ENCODE measurements around the gene TSSC4.

Gene TSSC4

DNA sequence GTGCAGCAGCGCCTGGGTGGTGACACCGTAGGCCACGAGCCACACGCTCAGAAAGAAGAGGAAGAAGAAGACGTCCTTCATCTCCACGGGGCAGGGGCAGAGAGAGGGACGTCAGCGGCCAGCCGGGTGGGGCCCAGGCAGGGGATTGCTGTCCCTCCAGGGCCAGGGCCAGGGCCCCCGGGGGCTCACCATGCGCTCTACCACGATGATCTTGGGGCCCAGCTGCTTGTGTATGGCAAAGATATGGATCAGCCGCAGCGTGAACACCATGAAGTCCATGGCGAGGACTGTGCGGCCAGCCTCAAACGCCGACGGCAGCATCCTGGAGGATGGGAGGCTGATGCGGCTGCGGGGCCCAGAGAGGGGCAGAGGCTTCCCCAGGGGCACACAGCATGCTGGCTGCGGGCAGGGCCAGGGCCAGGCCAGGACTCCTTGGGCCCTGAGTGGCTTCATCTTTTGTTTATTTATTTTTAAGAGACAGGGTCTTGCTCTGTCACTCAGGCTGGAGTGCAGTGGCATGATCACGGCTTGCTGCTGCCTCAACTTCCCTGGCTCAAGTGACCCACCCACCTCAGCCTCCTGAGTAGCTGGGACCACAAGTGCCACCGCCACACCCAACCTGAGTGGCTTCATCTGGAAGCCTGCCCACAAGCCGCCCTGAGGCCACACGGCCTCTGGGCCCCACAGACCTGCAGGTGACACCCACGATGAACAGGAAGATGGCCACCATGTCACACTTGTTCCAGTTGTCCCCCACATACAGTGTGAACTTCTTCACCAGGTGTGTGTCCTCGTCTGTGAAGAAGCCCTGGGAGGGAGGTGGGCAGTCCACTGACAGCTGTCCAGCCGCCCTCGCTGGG lies 11.1 kb downstream of the TSSC4 start:
- no peak overlapping the region for H3K4me2 ChIP-seq (ENCODE audit: low read length)
- no peak overlapping the region for H2AFZ ChIP-seq
- no peak overlapping the region for H3K9ac ChIP-seq
- no peak overlapping the region for H3K4me3 ChIP-seq (ENCODE audit: low read depth, low read length)
- H3K36me3 ChIP-seq (ENCODE audit: control insufficient read depth, insufficient read depth, low read length), result no peaks in the 10 kb centered on the region
- H3K27me3 ChIP-seq (ENCODE audit: control insufficient read depth, insufficient read depth, low read length), result no peaks in the 10 kb centered on the region
- no peaks in the 10 kb centered on the region for H3K4me1 ChIP-seq
- TF ChIP-seq, protein P1, sequence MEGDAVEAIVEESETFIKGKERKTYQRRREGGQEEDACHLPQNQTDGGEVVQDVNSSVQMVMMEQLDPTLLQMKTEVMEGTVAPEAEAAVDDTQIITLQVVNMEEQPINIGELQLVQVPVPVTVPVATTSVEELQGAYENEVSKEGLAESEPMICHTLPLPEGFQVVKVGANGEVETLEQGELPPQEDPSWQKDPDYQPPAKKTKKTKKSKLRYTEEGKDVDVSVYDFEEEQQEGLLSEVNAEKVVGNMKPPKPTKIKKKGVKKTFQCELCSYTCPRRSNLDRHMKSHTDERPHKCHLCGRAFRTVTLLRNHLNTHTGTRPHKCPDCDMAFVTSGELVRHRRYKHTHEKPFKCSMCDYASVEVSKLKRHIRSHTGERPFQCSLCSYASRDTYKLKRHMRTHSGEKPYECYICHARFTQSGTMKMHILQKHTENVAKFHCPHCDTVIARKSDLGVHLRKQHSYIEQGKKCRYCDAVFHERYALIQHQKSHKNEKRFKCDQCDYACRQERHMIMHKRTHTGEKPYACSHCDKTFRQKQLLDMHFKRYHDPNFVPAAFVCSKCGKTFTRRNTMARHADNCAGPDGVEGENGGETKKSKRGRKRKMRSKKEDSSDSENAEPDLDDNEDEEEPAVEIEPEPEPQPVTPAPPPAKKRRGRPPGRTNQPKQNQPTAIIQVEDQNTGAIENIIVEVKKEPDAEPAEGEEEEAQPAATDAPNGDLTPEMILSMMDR (IDR thresholded peaks at IDR 0.05), result no peak
- no peaks in the 10 kb centered on the region for H3K9me3 ChIP-seq (ENCODE audit: control insufficient read depth, low read length)
- no peaks in the 10 kb centered on the region for H3K79me2 ChIP-seq
- no peak overlapping the region for H3K27ac ChIP-seq

GRCh38 chr11:2412323-2412722 lies 11.8 kb downstream of the TSSC4 start:
- H3K4me2 ChIP-seq (ENCODE audit: low read length), result no peak overlapping the region
- TF ChIP-seq, protein P1 (IDR thresholded peaks at IDR 0.05), result no peak
- H3K4me1 ChIP-seq, result no peaks in the 10 kb centered on the region
- no peak overlapping the region for H3K9ac ChIP-seq
- H3K36me3 ChIP-seq (ENCODE audit: control insufficient read depth, insufficient read depth, low read length), result no peaks in the 10 kb centered on the region
- no peak overlapping the region for H2AFZ ChIP-seq
- H3K27ac ChIP-seq, result no peak overlapping the region
- no peak overlapping the region for H3K4me3 ChIP-seq (ENCODE audit: low read depth, low read length)
- no peaks in the 10 kb centered on the region for H3K9me3 ChIP-seq (ENCODE audit: control insufficient read depth, low read length)
- H3K79me2 ChIP-seq, result no peaks in the 10 kb centered on the region
- no peaks in the 10 kb centered on the region for H3K27me3 ChIP-seq (ENCODE audit: control insufficient read depth, insufficient read depth, low read length)

DNA sequence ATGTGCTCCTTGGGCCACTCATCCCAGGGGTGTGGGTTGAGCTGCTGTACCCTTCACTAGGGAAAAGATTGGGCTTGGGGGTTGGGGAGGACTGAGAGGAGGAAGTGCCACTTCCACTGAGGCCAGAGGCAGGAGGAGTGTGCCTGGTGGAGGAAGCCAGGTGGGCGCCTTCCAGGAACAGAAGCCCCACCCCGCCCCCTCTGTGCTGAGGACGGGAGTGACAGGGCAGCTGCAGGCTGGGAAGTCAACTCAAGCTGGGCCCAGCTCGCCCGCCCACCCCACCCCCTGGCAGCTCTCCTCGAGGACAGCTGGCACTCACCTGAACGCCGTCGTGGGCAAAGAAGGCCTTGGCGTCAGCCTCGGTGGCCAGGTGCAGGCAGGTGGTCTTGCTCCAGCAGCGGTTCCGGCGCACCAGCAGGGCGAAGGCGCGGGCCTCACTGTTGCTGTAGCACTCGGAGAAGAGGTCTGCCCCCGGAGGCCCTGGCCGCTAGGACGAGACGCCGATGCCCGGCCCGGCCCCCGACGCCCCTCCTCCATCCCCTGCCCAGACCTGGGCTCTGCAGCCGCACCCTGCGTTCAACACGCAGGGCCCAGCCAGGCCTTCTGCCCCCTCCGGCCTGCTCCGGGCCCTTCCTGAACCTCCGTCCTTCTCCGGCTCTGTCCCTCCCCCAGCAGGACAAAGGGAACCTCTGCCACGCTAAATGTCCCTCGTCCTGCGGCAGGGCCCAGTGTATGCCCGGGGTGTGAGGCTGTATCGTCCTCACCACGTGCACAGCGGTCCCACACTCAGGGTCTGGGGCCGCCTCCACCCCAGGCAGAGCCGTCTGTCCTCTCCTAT lies 13.4 kb downstream of the TSSC4 start:
- no peak overlapping the region for H3K27ac ChIP-seq
- no peak overlapping the region for H3K4me2 ChIP-seq (ENCODE audit: low read length)
- no peak overlapping the region for H2AFZ ChIP-seq
- H3K4me1 ChIP-seq, result no peaks in the 10 kb centered on the region
- no peaks in the 10 kb centered on the region for H3K79me2 ChIP-seq
- TF ChIP-seq, protein P1 (IDR thresholded peaks at IDR 0.05), result no peak
- H3K36me3 ChIP-seq (ENCODE audit: control insufficient read depth, insufficient read depth, low read length), result no peaks in the 10 kb centered on the region
- H3K9me3 ChIP-seq (ENCODE audit: control insufficient read depth, low read length), result no peaks in the 10 kb centered on the region
- no peak overlapping the region for H3K9ac ChIP-seq
- no peak overlapping the region for H3K4me3 ChIP-seq (ENCODE audit: low read depth, low read length)
- H3K27me3 ChIP-seq (ENCODE audit: control insufficient read depth, insufficient read depth, low read length), result no peaks in the 10 kb centered on the region

GRCh38 chr11:2414616-2415015 lies 14.1 kb downstream of the TSSC4 start:
- H3K36me3 ChIP-seq (ENCODE audit: control insufficient read depth, insufficient read depth, low read length), result no peaks in the 10 kb centered on the region
- no peak overlapping the region for H3K4me3 ChIP-seq (ENCODE audit: low read depth, low read length)
- no peaks in the 10 kb centered on the region for H3K4me1 ChIP-seq
- H3K27ac ChIP-seq, result no peak overlapping the region
- H3K79me2 ChIP-seq, result no peaks in the 10 kb centered on the region
- no peak overlapping the region for H3K4me2 ChIP-seq (ENCODE audit: low read length)
- H3K9me3 ChIP-seq (ENCODE audit: control insufficient read depth, low read length), result no peaks in the 10 kb centered on the region
- H2AFZ ChIP-seq, result no peak overlapping the region
- no peaks in the 10 kb centered on the region for H3K27me3 ChIP-seq (ENCODE audit: control insufficient read depth, insufficient read depth, low read length)
- TF ChIP-seq, protein P1 (IDR thresholded peaks at IDR 0.05), result no peak
- no peak overlapping the region for H3K9ac ChIP-seq

All from parathyroid adenoma (tissue), 2 donors.